ENCODE data around the gene SUN1.

The SUN1 gene

GRCh38 chr7:787332-788240, 44.7 kb upstream of the SUN1 start:
- TF ChIP-seq CTCF (IDR thresholded peaks at IDR 0.05) = no peak

DNA sequence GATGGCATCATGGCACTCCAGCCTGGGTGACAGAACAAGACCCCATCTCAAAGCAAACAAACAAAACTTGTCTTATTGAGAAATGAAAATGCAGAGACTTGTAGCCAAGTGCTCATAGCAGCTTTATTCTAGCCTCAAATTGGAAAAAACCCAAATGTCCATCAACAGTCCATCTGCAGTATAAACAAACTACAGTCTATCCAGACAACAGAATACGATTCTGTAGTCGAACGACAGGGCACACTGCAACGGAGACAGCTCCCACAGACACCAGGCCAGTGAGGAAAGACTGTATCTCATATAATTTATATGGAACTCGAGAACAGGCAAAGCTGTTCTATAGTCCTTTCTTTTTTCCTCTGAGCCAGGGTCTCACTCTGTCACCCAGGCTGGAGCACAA, 40.8 kb upstream of the SUN1 start:
- TF ChIP-seq CTCF (IDR thresholded peaks at IDR 0.05) = no peak

- no peak for TF ChIP-seq CTCF (IDR thresholded peaks at IDR 0.05)
These were observed 38.1 kb upstream of the SUN1 start for GRCh38 chr7:794207-794606.

DNA sequence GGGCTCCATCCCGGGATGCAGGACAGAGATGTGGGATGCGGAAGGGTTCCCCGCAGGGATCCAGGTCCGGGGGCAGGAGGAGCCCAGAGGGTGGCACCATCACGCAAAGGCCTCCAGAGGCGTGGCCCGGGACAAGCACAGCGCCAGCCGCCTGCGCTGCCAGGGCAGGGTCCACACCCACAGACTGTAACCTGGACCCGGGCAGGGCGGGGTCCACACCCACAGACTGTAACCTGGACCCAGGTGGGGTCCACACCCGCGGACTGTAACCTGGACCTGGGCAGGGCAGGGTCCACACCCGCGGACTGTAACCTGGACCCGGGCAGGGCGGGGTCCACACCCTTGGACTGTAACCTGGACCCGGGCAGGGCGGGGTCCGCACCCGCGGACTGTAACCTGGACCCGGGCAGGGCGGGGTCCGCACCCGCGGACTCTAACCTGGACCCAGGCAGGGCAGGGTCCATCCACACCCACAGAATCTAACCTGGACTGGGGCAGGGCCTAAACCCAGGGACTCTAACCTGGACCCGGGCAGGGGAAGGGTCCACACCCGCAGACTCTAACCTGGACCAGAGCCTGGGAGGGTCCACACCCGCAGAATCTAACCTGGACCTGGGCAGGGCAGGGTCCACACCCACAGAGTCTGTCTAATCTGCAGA, 37.5 kb upstream of the SUN1 start:
- no peak for TF ChIP-seq CTCF (IDR thresholded peaks at IDR 0.05)

DNA sequence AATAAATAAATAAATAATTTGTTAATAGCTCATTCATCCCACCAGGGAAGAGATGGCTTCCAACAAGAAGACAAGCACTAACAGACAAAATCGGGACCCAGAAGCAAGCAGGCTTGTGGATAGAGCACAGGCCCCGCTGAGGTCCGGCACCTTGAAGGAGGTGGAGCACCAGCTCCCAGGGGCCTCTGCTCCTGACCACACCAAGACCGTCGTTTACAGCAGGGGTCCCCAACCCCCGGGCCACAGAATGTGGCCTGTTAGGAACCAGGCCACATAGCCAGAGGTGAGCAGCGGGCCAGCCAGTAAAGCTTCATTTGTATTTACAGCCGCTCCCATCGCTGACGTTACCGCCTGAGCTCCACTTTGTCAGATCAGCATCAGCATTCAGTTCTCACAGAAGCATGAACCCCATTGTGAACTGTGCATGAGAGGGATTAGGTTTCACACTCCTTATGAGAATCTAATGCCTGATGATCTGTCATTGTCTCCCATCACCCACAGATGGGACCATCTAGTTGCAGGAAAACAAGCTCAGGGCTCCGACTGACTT, 33.3 kb upstream of the SUN1 start:
- TF ChIP-seq CTCF (IDR thresholded peaks at IDR 0.05) = no peak

DNA sequence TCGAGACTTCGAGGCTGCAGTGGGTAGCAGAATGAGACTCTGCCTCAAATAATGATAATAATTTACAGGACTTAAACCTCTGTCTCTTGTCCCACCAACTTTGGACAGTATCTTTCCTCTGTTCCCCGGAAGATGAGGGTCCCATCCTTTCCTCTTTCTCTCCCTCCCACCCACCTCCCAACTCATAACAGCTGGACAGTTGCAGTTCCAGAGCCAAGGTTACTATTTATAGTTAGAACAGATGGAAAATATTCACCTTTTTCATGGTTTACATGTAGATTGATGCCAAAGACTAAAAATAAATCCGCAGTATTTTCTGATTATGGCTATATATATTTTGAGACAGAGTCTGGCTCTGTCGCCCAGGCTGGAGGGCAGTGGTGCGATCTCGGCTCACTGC, 31.6 kb upstream of the SUN1 start:
- no peak for TF ChIP-seq CTCF (IDR thresholded peaks at IDR 0.05)

- no peak for TF ChIP-seq CTCF (IDR thresholded peaks at IDR 0.05)
These were observed 30.3 kb upstream of the SUN1 start for GRCh38 chr7:801940-802381.

Data from LNCAP (cell line).